Fibroblast of skin of right biceps (primary cell): Measurements from ENCODE around the gene BMP7.

Source experiments
- DNase-seq: peaks from one replicate; pipeline ENCODE4 v3.0.0-alpha.2; 2013

BMP7 gene

DNA sequence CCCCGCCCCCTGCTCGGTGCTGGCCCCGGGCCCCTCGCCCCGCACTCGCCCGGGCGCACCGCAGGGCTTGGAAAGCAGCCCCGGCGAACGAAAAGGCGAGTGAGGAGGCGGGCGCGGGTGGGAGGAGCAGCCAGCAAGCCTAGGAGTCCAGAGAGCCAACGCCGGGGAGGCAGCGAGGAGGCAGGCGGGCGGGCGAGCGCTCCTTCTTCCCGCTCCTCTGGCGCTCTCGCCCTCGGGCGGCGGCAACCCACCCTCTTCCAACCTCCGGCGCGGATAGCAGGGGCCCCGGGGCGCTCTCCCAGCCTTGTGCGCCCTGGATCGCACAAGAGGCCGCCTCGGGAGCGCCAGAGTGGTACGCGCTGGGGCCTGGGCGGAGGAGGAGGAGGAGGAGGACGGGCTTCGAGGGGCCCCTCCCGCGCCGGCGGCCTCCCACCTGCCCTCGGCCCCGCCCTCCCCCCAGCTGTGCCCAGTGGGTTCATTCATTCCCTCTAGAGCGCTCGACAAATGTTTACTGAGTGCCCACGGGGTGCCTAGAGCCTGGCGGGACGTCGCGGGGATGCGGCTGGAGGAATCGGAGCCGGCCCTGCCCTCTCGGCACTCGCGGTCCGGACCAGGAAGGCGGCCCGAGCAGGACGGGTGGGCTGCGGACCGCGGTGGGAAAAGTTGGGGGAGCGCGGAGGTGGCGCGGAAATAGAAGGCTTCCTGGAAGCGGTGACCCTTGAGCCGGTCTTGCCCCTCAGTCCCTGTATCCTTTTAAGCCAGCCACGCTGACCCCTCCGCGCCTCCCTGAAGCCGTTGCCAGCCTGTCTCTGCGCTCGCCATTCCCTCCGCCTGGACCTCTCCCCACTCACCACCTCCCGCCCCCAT is at the start of gene BMP7:
Gene BMP7, minus strand, starts transcription at position 351 of the 867 bp plus-strand sequence. CDS start 519 bp downstream, outside the sequence.
- DNase-seq, result no peak

GRCh38 chr20:57315976-57316480 is 49.6 kb upstream of the BMP7 start:
- DNase-seq, result no peak

- no peak for DNase-seq
These were observed 48.9 kb upstream of the BMP7 start for GRCh38 chr20:57315083-57315975.

GRCh38 chr20:57313951-57314350 is 47.5 kb upstream of the BMP7 start:
- no peak for DNase-seq

GRCh38 chr20:57313230-57313629 is 46.8 kb upstream of the BMP7 start:
- no peak for DNase-seq

GRCh38 chr20:57312138-57312537 is 45.7 kb upstream of the BMP7 start:
- DNase-seq, result no peak

DNA sequence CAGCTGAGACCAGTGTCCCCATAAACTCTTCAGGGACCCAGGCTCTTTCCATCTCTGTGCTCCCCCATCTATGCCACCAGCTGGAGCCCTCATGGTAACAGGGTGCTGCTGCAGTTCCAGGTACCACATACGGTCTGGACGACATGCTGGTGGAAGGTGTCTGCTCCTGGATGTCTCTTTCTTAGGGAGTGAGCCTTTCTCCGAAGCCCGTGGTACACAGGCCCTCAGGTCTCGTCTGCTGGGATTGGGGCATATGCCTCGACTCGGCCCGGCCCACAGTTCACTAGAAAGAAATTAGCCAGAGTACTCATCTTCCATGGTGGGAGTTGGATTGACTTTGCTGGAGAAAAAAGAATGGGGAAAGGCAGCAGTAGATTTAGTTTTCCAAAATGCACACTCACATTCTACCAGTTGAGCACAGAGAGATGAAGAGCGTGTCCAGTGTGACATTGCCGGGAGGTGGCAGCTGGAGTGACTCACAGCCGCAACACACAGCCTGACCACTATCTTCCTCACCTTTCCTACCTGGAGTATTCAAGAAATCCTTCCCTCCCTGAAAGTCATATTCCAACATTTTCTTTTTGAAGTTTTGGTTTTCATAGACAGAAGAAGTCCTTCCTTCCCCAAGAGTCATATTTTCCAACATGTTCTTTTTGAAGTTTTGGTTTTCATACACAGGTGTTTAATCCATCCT is 44.5 kb upstream of the BMP7 start:
- no peak for DNase-seq

DNA sequence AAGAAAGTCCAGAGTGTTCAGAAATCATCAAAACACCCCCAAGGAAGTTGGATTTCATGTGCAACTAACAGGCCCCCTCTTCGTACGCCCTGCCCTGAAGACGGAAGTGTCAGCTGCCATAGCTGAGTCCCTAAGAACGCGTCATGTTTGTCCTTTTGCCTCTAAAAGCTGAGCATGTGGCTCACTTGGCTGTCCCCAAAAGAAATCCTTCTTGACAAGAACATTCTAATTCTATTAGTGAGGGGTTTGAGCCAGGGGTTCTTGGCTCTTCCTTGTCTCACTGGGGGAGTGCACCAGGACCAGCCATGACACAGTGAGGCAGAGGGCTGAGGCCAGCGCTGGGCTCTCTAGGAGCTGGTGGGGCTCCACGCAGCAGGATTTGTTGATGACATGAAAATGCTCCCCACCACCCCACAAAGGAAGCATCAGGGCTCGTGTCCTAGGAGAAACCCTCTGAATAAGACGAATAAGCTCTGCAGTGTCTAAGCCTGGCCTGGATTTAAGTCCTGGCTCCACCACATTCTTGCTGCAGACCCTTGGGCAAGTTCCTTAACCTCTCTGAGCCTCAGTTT is 43.2 kb upstream of the BMP7 start:
- no peak for DNase-seq

DNA sequence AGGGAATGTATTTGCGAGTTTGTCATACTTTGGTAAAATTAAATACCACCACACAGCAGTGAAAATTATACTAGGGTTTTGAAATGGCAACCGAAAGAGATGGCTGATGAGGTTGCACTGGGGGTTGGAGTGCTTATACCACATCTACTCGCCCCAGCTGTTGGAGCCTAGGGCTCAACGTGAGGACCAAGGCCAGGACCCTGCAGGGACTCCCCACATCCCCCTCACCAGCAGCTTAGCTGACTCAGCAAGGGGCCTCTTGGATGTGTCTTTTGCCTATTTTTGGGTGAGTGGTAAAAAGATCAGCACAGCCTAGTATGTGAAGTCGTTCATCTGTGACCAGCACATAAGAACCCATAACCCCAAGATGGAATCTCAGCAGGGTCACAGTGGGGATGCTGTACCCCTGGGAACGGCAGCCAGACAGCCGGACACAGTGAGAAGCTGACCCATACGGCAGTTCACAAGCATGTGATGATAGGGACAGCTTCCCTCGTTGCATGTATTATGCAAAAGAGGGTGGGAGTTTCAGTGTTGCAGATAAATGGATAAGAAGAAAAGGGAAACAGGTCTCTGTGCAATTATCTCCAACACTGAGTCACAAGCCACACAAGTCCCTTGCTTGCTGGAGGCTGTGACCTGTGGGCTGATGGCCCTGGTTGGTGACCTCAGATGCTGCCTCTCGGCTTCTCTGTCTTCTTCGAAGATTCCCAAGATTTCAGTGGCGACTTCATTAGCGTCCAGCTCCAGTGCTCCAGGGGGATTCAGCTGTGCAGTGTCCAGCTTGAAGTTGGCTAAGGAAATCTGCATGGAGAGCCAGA is 42.2 kb upstream of the BMP7 start:
- DNase-seq, result no peak

DNA sequence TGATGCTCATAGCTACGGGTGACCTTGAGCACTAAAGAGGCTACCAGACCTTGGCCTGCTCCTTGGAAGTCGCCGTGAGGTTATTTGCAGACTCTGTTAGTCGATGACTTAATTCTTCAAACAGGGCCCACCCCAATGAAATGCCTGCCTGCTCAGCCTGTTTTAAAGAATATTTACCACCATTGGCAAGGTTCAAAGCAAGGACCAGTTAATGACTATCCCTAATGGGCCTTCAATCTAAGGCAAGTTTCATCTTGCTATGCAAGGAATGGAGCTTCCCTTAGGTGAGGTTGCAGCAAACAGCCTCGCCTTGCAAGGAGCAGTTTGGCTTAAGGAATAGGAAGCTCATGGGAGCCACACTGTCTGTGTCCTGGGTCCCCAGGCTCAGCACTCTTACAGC is 40.3 kb upstream of the BMP7 start:
- no peak for DNase-seq

- DNase-seq, result no peak
These were observed 34.6 kb upstream of the BMP7 start for GRCh38 chr20:57301026-57301425.

GRCh38 chr20:57298457-57298856 is 32.0 kb upstream of the BMP7 start:
- DNase-seq, result no peak

- no peak for DNase-seq
These were observed 28.1 kb upstream of the BMP7 start for GRCh38 chr20:57294550-57294949.

GRCh38 chr20:57293995-57294394 is 27.6 kb upstream of the BMP7 start:
- no peak for DNase-seq

DNA sequence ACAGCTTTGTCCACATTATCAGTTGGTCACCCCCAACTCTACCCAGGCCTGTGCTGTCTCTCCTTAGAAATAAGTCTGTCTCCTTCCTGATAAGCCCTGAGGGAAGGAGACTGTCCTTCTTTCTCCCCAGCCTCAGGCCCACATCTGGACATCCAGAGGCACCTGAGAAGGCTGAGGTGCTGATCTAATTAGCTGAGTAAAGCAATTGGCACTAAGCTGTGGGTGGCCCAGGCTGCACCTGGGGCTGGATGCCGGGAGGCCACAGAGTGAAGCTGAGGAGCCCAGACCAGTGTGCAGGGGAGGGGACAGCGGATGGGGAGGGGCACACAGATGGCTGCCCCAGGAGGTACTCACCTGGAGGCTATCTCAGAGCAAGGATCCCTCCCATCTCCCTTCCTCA is 26.2 kb upstream of the BMP7 start:
- DNase-seq, result no peak

GRCh38 chr20:57291694-57292093 is 25.3 kb upstream of the BMP7 start:
- DNase-seq, result no peak

DNA sequence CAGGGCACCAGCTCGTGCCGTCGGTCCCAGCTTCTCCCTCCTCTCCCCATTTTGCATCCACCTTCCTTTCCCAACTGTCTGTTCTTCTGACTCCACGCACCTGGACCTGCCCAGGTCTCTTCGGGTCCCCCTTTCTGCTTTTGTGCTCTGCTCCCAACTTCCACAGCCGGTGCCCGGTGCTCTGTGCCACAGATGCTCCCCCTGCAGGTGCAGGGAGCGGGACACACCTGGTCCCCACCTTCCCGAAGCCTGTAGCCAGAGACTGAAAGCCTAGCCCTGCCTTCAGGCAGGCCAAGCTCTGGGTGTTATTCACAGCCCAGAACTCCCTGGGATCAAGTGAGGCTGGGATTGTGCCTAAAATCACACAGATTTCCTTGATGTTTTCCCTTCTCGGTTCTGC is 24.6 kb upstream of the BMP7 start:
- DNase-seq, result no peak

DNA sequence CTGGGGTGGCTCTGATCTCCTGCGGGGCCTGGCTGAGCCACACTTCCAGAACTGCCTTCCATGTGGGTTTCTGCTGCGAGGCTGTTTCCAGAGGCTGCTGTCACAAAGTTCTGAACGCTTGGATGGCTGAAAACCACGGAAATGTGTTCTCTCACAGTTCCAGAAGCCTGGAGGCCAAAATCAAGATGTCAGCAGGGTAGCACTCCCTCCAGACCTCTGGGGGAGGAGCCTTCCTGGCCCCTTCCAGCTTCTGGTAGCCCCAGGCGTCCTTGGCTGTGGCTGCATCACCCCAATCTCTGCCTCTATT is 23.7 kb upstream of the BMP7 start:
- DNase-seq, result no peak

DNA sequence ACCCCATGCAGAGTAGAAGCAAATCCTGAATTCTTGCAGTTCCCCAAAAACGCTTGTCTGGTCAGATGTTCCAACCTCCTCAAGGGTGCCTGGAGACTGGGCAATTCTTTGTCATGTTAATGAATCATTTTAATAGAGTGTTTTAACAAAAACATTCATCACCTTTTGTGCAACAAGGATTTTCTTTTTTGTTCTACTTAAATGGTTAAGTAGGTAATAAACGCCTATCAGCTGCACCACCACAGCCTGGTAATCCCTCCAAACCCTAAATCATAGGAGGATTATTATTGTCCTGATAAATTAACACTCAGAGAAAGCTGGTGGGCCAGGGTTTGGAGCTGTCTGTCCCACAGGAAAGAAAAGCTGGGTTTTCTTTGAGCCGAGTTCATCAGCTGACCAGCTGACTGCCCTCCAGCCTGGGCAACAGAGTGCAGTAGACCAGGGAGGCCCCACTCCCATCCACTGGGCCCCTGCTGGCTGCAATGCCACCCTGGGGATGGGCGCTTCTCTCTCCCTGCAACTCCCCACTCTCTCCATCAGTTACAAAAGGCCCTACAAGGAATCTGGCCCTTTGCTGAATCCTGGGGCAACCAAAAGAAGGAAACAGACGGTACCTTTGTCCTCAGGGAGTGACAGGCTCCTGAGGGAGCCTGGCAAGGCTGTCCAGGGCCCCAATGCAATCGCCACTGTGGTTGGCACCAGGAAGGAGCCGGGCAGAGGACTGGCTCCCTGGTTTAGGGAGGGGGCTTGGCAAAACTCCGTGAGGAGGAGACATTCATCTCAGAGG is 23.1 kb upstream of the BMP7 start:
- DNase-seq, result no peak

- DNase-seq, result no peak
These were observed 22.3 kb upstream of the BMP7 start for GRCh38 chr20:57288651-57289277.

DNA sequence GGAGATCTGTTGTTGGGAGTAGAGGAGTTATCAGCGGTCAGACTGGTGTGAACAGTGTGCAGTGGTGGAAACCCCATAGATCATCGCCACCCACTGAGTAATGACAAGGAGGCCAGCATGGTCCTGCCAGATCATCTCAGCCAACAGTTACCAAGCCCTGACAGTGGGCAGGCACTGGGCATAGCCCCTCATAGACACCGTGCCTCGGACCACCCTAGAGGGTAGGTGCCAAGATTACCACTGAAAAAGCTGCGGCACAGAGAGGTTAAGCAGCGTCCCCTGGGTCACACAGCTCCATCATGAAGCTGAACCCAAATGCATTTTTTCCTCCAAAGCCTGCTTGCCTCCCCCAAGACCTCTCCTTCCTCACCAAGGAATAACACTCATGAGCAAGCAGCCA is 21.5 kb upstream of the BMP7 start:
- no peak for DNase-seq
